Retinal pigment epithelial cell (primary cell): ENCODE data around the gene NBPF15.
"Not testable (repeated sequence)": the region's sequence is repeated elsewhere in the genome, so short reads cannot be mapped to it uniquely, and the experiment has no call there.

Experiments
- DNase-seq: peaks from one replicate; pipeline ENCODE4 v3.0.0-alpha.2; 2010; ENCODE audit warnings: low read depth
- H3K4me3 ChIP-seq: 2 replicates; pipeline ENCODE4 v1.5.1; 2011; ENCODE audit warnings: mild to moderate bottlenecking, low read length, control low read depth, moderate library complexity

NBPF15 gene

GRCh38 chr1:144402807-144403206 is 58.7 kb downstream of the NBPF15 start:
- DNase-seq, H3K4me3 ChIP-seq: not testable (repeated sequence)

GRCh38 chr1:144371651-144372050 is 89.8 kb downstream of the NBPF15 start:
- not testable (repeated sequence) for H3K4me3 ChIP-seq, DNase-seq
